NCI-H69 (cell line): ENCODE results near the gene ERGIC2.
"Not testable (repeated sequence)": the region's sequence is repeated elsewhere in the genome, so short reads cannot be mapped to it uniquely, and the experiment has no call there.

Experiments used
- DNase-seq: peaks from one replicate; lab custom pipeline; 2025; lab: John Stamatoyannopoulos, UW

ERGIC2 gene

DNA sequence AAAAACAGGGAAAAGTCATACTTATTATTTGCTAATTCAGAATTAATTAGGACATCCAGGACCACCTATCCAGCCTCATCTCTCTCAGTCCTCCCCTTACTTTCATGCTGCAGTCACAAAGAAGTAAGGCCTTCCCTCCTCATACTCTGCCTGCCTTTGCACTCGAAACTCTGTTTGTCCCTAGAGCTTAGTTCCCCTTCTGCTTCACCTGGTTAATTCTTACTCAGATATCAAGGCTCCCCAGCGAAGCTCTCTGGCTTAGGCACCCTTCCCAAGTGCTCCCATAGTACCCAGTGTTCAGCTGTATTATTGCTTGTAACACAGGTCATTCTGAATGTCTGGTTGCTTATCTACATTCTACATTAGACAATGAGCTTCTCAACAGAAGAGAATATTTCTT lies 81.3 kb downstream of the ERGIC2 start:
- DNase-seq = no peak

DNA sequence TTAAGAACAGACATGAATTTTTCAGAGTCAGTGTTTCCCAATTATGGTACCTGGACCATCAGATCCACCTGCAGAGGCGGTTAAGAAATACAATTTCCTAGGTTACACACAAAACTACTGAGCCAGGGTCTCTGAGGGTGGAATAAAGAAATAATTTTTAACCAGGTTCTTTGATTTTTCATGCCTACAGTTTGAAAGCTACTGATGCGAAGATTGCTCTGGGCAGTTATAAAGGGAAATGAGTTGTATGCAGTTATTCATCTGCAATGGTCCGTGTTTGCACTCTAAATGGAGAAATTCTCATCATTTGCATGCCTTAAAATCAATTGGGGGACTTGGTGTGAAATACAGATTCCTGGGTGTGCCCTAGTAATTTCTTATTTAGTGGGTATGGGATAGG lies 89.7 kb downstream of the ERGIC2 start:
- DNase-seq = no peak

DNA sequence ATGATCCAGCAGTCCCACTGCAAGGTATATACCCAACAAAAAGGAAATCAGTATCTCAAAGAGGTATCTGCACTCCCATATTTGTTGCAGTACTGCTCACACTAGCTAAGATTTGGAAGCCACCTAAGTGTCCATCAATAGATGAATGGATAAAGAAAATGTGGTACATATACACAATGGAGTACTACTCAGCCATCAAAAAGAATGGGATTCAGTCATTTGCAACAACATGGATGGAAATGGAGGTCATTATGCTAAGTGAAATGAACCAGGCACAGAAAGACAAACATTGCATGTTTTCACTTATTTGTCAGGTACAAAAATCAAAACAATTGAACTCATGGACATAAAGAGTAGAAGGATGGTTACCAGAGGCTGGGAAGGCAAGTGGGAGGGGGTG lies 90.5 kb downstream of the ERGIC2 start:
- not testable (repeated sequence) for DNase-seq

DNA sequence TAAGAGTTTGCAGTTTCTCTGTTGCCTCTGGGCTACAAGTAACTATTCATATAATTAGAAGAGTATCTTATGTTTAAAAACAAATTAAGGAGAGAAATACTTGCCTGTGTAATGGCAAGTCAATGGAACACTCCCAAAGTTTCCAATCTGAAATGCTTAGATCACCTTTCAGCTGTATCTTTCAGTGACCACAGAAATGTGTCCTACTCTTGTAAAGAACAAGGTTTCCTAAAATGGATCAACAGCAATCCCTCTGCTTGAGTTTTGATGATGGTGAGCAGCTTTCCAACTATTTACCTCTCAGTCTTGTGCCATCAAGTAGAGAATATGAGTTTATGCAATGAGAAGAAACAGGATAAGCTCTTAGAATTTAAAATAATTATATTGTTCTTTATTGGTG lies 92.9 kb downstream of the ERGIC2 start:
- no peak for DNase-seq

DNA sequence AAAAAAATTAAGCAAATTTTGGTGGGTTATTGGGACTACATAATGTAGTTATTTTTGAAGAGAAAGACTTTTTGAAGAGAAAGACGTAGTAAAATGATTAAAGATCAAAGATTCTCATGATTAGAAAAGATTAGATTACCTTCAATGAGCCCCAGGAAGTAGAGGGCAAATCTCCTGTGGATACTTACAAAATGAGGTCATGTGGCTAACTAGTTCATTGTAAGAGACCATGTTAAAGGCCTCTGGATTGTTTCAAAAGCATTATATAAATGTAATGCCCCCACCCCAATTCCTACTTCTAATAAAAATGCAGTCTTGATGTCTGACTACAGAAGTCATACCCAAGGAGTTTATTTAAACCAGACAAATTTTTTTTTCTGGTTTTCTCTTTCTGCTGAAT lies 93.3 kb downstream of the ERGIC2 start:
- no peak for DNase-seq
